SK-N-SH (cell line): Measurements from ENCODE around the gene SBSN. TPM values are rescaled to one million over a fixed set of nuclear protein-coding genes. Genes with fewer than 3 reads are reported as not detected.

Experiments used
- CTCF ChIA-PET: fragments of 300-600, 350-600 bp; formaldehyde crosslinking; extraction: SDS; loops from one replicate; lab custom pipeline; 2021; lab: Yijun Ruan, JAX
- POLR2A ChIA-PET: fragments of 350-600 bp; sonication (Branson Sonifier 250); formaldehyde crosslinking; extraction: SDS; loops from one replicate; lab custom pipeline; 2020; ENCODE audit warnings: antibody characterized with exemption, inconsistent platforms; lab: Yijun Ruan, JAX
- DNase-seq: peaks from one replicate; pipeline ENCODE4 v3.0.0; 2012
- H2AFZ ChIP-seq: fragments of 200-600 bp; sonication (generic); 2 replicates; pipeline ENCODE4 v1.8.1; 2016; ENCODE audit warnings: antibody characterized with exemption, mild to moderate bottlenecking, low read depth
- H3F3A ChIP-seq: fragments of 200-600 bp; sonication (generic); replicated peaks from 2 replicates; pipeline ENCODE3; 2016; ENCODE audit warnings: antibody characterized with exemption, mild to moderate bottlenecking; ENCODE audit not compliant: insufficient read depth
- H3K27ac ChIP-seq, 2 experiments: fragments of 200-500 bp in 1 of 2; fragments of 200-600 bp in 1 of 2; sonication (Bioruptor generic) in 1 of 2; sonication (generic), shearing (Covaris generic) in 1 of 2; 2 replicates each; pipeline versions ENCODE4 v1.5.1 to v1.6.1; 2014 to 2016; ENCODE audit warnings: low read depth in 2 of 2, inconsistent platforms in 1 of 2, low read length in 1 of 2, mild to moderate bottlenecking in 1 of 2, mixed read lengths in 1 of 2
- H3K27me3 ChIP-seq: fragments of 200-600 bp; sonication (generic), shearing (Covaris generic); 2 replicates; pipeline ENCODE4 v1.6.1; 2016; ENCODE audit warnings: mixed run types; ENCODE audit not compliant: insufficient read depth
- H3K36me3 ChIP-seq, 2 experiments: fragments of 200-500 bp in 1 of 2; fragments of 200-600 bp in 1 of 2; sonication (Bioruptor generic) in 1 of 2; sonication (generic) in 1 of 2; replicated peaks in 1 of 2; 2 replicates each; pipeline versions ENCODE3 to v1.5.1; 2014 to 2016; ENCODE audit warnings: low read length in 1 of 2, mild to moderate bottlenecking in 1 of 2; ENCODE audit not compliant: insufficient read depth in 2 of 2, control insufficient read depth in 1 of 2
- H3K4me1 ChIP-seq, 2 experiments: fragments of 200-500 bp in 1 of 2; fragments of 200-600 bp in 1 of 2; sonication (Bioruptor generic) in 1 of 2; sonication (generic), shearing (Covaris generic) in 1 of 2; 2 replicates each; pipeline versions ENCODE4 v1.5.1 to v1.6.1; 2014 to 2016; ENCODE audit warnings: low read depth in 1 of 2, low read length in 1 of 2, mixed run types in 1 of 2; ENCODE audit not compliant: insufficient read depth in 2 of 2, control insufficient read depth in 1 of 2
- H3K4me2 ChIP-seq: fragments of 200-600 bp; sonication (generic), shearing (Covaris generic); 2 replicates; pipeline ENCODE4 v1.6.1; 2017; ENCODE audit warnings: mixed run types
- H3K4me3 ChIP-seq, 2 experiments: fragments of 200-500 bp in 1 of 2; fragments of 200-600 bp in 1 of 2; sonication (Bioruptor generic) in 1 of 2; sonication (generic), shearing (Covaris generic) in 1 of 2; 2 replicates each; pipeline versions ENCODE4 v1.5.1 to v1.8.1; 2014 to 2016; ENCODE audit warnings: low read depth in 2 of 2, inconsistent platforms in 1 of 2, low read length in 1 of 2, mild to moderate bottlenecking in 1 of 2, mixed read lengths in 1 of 2, moderate library complexity in 1 of 2
- H3K79me2 ChIP-seq: fragments of 200-600 bp; sonication (generic); 2 replicates; pipeline ENCODE4 v1.8.1; 2017; ENCODE audit warnings: mild to moderate bottlenecking; ENCODE audit not compliant: insufficient read depth
- H3K9ac ChIP-seq: fragments of 200-600 bp; sonication (generic); 2 replicates; pipeline ENCODE4 v1.6.1; 2017; ENCODE audit warnings: mixed run types
- H3K9me2 ChIP-seq: fragments of 200-600 bp; sonication (generic); 2 replicates; pipeline ENCODE4 v1.6.1; 2017; ENCODE audit warnings: mixed run types
- H3K9me3 ChIP-seq: fragments of 200-600 bp; sonication (generic); 2 replicates; pipeline ENCODE4 v1.6.1; 2017; ENCODE audit warnings: mixed run types, mild to moderate bottlenecking, moderate library complexity
- H4K20me1 ChIP-seq: fragments of 200-600 bp; sonication (generic); 2 replicates; pipeline ENCODE4 v1.6.1; 2017; ENCODE audit warnings: mild to moderate bottlenecking, mixed run types; ENCODE audit not compliant: insufficient read depth
- ELF1 ChIP-seq: IDR thresholded peaks from 2 replicates; pipeline ENCODE4 v1.4.0; 2012
- EP300 ChIP-seq, 2 experiments: IDR thresholded peaks; 2 replicates each; pipeline versions ENCODE4 v1.4.0 to v1.6.1; 2012; ENCODE audit warnings: borderline replicate concordance in 1 of 2, low read depth in 1 of 2, low read length in 1 of 2
- EZH2phosphoT487 ChIP-seq: fragments of 200-600 bp; sonication (generic); IDR thresholded peaks from 2 replicates; pipeline ENCODE4 v1.6.1; 2017; ENCODE audit warnings: low read depth, mixed run types, mild to moderate bottlenecking, antibody characterized with exemption, moderate library complexity, borderline replicate concordance
- FOSL2 ChIP-seq: IDR thresholded peaks from 2 replicates; pipeline ENCODE4 v1.4.0; 2012; ENCODE audit warnings: low read depth, mild to moderate bottlenecking, moderate library complexity, borderline replicate concordance
- FOXM1 ChIP-seq: IDR thresholded peaks from 2 replicates; pipeline ENCODE4 v1.4.0; 2012; ENCODE audit warnings: low read depth, mild to moderate bottlenecking
- JUND ChIP-seq: IDR thresholded peaks from 2 replicates; pipeline ENCODE4 v1.4.0; 2012
- MAX ChIP-seq: IDR thresholded peaks from 2 replicates; pipeline ENCODE4 v1.4.0; 2012; ENCODE audit warnings: low read depth
- NFIC ChIP-seq: IDR thresholded peaks from 2 replicates; pipeline ENCODE4 v1.4.0; 2012; ENCODE audit warnings: borderline replicate concordance
- NRF1 ChIP-seq: IDR thresholded peaks from 2 replicates; pipeline ENCODE4 v1.6.1; 2012; ENCODE audit warnings: low read depth, mild to moderate bottlenecking, low read length
- POLR2AphosphoS5 ChIP-seq: IDR thresholded peaks from 2 replicates; pipeline ENCODE4 v1.6.1; 2012; ENCODE audit warnings: low read depth, low read length
- RAD21 ChIP-seq: IDR thresholded peaks from 2 replicates; pipeline ENCODE4 v1.6.1; 2012; ENCODE audit warnings: mild to moderate bottlenecking, low read length
- RFX5 ChIP-seq: IDR thresholded peaks from 2 replicates; pipeline ENCODE4 v1.6.1; 2012; ENCODE audit warnings: mild to moderate bottlenecking, improper control_type of control experiment, low read length
- SIN3A ChIP-seq: IDR thresholded peaks from 2 replicates; pipeline ENCODE4 v1.6.1; 2012; ENCODE audit warnings: low read depth, mild to moderate bottlenecking, low read length, moderate library complexity, borderline replicate concordance
- SMC3 ChIP-seq: IDR thresholded peaks from 2 replicates; pipeline ENCODE4 v1.6.1; 2012; ENCODE audit warnings: low read depth, low read length, improper control_type of control experiment
- TCF12 ChIP-seq: IDR thresholded peaks from 2 replicates; pipeline ENCODE4 v1.4.0; 2012
- TEAD4 ChIP-seq: IDR thresholded peaks from 2 replicates; pipeline ENCODE4 v1.4.0; 2012; ENCODE audit warnings: mild to moderate bottlenecking, borderline replicate concordance; ENCODE audit not compliant: insufficient read depth
- USF2 ChIP-seq: fragments of 150-350 bp; IDR thresholded peaks from 2 replicates; pipeline ENCODE4 v1.6.1; 2017; ENCODE audit warnings: antibody characterized with exemption, low read length, low read depth, borderline replicate concordance
- YY1 ChIP-seq: IDR thresholded peaks from 2 replicates; pipeline ENCODE4 v1.4.0; 2012; ENCODE audit warnings: low read depth, mild to moderate bottlenecking
- ZBTB33 ChIP-seq: IDR thresholded peaks from 2 replicates; pipeline ENCODE4 v1.4.0; 2012; ENCODE audit warnings: low read depth, borderline replicate concordance
- WGBS: methylation state at CpG from one replicate; pipeline ENCODE4 v1.1.6; 2017; ENCODE audit warnings: low lambda C conversion rate; 5-methylcytosine and 5-hydroxymethylcytosine counted together
- polyA plus RNA-seq, 3 experiments: library from polyadenylated mRNA; depleted of rRNA; stranded (reverse); fragments of >200 nt; gene quantifications; 2 replicates each; pipeline ENCODE4 v1.2.3, GENCODE V29; 2012

Gene SBSN
- polyA plus RNA-seq, 1 of the 3 experiments (the other 2 are of a cell fraction) = 0.25 TPM

GRCh38 chr19:35556025-35556590 is 28.0 kb upstream of the SBSN start:
- TF ChIP-seq POLR2AphosphoS5 (no peak), JUND (no peak), NFIC (no peak), RAD21 (no peak), MAX (no peak; the same call in 1 of the 2 replicates), USF2 (no peak), NRF1 (no peak), FOSL2 (no peak), TCF12 (no peak), SIN3A (no peak), TEAD4 (no peak), EP300 (IDR thresholded peaks at IDR 0.05; ENCODE audit: borderline replicate concordance in 1 of 2, low read depth in 1 of 2, low read length in 1 of 2) (no peak), ZBTB33 (no peak), SMC3 (no peak), ELF1 (no peak), EZH2phosphoT487 (no peak), YY1 (no peak), RFX5 (no peak), FOXM1 (no peak)
- H2AFZ ChIP-seq = no peak overlapping the region
- DNase-seq = no peak
- CTCF ChIA-PET = interaction anchor here (0.7 to 3.9 kb wide), 15 partner anchors 9 to 264 kb away, joined by 3 to 15 read pairs (median 4); partner anchors contain the start of gene HAUS5
- no peak overlapping the region for H3K4me3 ChIP-seq
- peaks cover 26% of the 10 kb centered on the region for H3K27me3 ChIP-seq
- H3K27ac ChIP-seq = no peak overlapping the region
- no peak overlapping the region for H3K9ac ChIP-seq
- H3K36me3 ChIP-seq = no peaks in the 10 kb centered on the region
- H3K4me2 ChIP-seq = no peak overlapping the region
- no peaks in the 10 kb centered on the region for H3K9me3 ChIP-seq
- no peaks in the 10 kb centered on the region for H3K79me2 ChIP-seq
- H3K9me2 ChIP-seq = no peaks in the 10 kb centered on the region
- H3F3A ChIP-seq = no peaks in the 10 kb centered on the region
- no peaks in the 10 kb centered on the region for H4K20me1 ChIP-seq
- POLR2A ChIA-PET = no interaction called here
- peaks cover 0 to 11% of the 10 kb centered on the region in 2 experiments; a peak in 1 of 4 replicates for H3K4me1 ChIP-seq
- WGBS = 74% methylated on average over 9 of the region's 9 CpGs
